ENCODE measurements around the gene KCNQ1OT1. TPM values are rescaled to one million over a fixed set of nuclear protein-coding genes. Genes with fewer than 3 reads are reported as not detected.
A peak's percentile ranks its signal among the peaks of the same experiment; 100 is the strongest.

Gene KCNQ1OT1
- total RNA-seq, 4 donors from 2014 or later, result 0.16 to 0.61 (median 0.30) TPM

DNA sequence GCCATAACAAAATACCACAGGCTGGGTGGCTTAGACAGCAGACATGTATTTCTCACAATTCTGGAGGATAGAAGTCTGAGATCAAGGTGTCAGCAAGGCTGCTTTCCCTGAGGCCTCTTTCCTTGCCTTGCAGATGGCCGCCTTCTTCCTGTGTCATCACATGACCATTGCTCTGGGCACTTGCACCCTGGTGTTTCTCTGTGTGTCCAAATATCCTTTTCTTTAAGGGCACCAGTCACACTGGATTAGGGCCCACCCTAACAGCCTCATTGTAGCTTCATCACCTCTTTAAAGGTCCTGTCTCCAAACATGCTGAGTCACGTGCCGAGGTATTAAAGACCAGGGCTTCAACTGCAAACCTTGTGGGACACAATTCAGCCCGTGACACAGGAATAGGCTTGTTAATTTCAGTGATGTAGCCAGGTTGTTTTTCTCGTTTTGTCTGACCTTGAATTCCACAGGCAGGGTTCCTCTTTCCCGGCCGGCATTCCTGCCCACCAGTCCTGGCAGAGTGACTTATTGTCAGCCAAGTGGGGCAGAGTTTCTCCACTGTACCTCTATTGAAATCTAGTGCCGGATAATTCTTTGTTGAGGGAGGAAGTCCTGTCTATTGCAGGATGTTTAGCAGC, 100.1 kb downstream of the KCNQ1OT1 start:
- no peak for TF ChIP-seq CTCF (IDR thresholded peaks at IDR 0.05 in 4 of 5, conservative IDR thresholded peaks at IDR 0.05 in 1 of 5)
- TF ChIP-seq POLR2A (IDR thresholded peaks at IDR 0.05), result no peak
- no peak overlapping the region for H3K4me3 ChIP-seq
- no peaks in the 10 kb centered on the region for H3K27me3 ChIP-seq
- H3K36me3 ChIP-seq, result no peaks in the 10 kb centered on the region
- peaks cover 0 to 10% (median 0%) of the 10 kb centered on the region in 3 donors for H3K9me3 ChIP-seq
- ATAC-seq, result no peak
- DNase-seq, result no peak
- intact Hi-C loops (cut with DNase I; ENCODE audit: low total_unique reads) (no loop called here), in situ Hi-C loops (cut with MboI; ENCODE audit: low sequenced_read_pairs in 4 of 4) (no loop called here)
- no peak overlapping the region for H3K27ac ChIP-seq
- peaks cover 0 to 5% of the 10 kb centered on the region in 2 donors for H3K4me1 ChIP-seq

DNA sequence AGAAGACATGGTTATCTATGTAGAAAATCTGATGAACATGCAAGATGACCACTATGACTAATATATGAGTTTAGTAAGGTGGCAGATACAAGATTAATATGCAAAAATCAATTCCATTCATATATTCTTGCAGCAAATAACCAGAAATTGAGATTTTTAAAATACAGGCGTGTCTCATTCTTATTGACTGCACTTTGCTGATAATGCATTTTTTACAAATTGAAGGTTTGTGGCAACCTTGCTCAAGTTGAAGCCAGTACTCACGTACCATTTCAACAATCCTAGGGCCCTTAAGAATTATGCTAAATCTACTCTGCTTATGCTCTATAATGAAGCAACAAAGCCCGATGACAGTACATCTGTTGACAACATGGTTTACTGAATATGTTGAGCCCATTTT, 104.6 kb downstream of the KCNQ1OT1 start:
- in situ Hi-C loops (cut with MboI; ENCODE audit: low sequenced_read_pairs in 4 of 4), result no loop called here
- H3K36me3 ChIP-seq, result no peaks in the 10 kb centered on the region
- no peak overlapping the region for H3K27ac ChIP-seq
- intact Hi-C loops (cut with DNase I; ENCODE audit: low total_unique reads), result no loop called here
- DNase-seq (no peak), ATAC-seq (no peak)
- H3K9me3 ChIP-seq, result peaks cover 0 to 10% (median 0%) of the 10 kb centered on the region in 3 donors
- no peaks in the 10 kb centered on the region for H3K27me3 ChIP-seq
- peaks cover 0 to 5% of the 10 kb centered on the region in 2 donors for H3K4me1 ChIP-seq
- H3K4me3 ChIP-seq, result no peak overlapping the region
- TF ChIP-seq CTCF (IDR thresholded peaks at IDR 0.05 in 4 of 5, conservative IDR thresholded peaks at IDR 0.05 in 1 of 5) (no peak), POLR2A (IDR thresholded peaks at IDR 0.05) (no peak)

DNA sequence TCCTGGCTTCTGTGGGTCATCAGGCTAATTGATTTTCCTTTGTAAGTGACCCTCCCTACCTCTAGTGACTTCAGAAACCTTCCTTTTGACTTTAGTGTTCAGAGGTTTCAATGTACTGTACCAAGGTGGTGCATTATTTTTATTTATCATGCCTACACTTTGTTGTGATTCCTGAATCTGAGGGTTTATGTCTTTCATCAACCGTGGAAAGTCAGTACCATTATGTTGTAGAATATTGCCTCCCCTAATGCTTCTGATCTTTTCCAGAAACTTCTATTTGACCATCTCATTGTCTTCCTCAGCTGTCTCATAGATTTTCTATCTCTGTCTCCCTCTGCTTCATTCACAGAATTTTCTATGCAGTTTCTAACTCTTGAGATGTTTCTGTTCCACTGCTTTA, 105.5 kb downstream of the KCNQ1OT1 start:
- Histone ChIP-seq H3K4me3 (no peak overlapping the region), H3K36me3 (no peaks in the 10 kb centered on the region), H3K27me3 (no peaks in the 10 kb centered on the region), H3K27ac (no peak overlapping the region), H3K4me1 (no peaks in the 10 kb centered on the region), H3K9me3 (peaks cover 0 to 10% (median 0%) of the 10 kb centered on the region in 3 donors)
- no peak for TF ChIP-seq POLR2A (IDR thresholded peaks at IDR 0.05)
- TF ChIP-seq CTCF (IDR thresholded peaks at IDR 0.05 in 4 of 5, conservative IDR thresholded peaks at IDR 0.05 in 1 of 5), result no peak
- intact Hi-C loops (cut with DNase I; ENCODE audit: low total_unique reads) (no loop called here), in situ Hi-C loops (cut with MboI; ENCODE audit: low sequenced_read_pairs in 4 of 4) (no loop called here)
- DNase-seq, result no peak
- no peak for ATAC-seq

GRCh38 chr11:2593393-2593950, 106.3 kb downstream of the KCNQ1OT1 start:
- Histone ChIP-seq H3K9me3 (peaks cover 0 to 9% (median 0%) of the 10 kb centered on the region in 3 donors), H3K27ac (no peak overlapping the region), H3K4me3 (no peak overlapping the region), H3K36me3 (no peaks in the 10 kb centered on the region), H3K27me3 (no peaks in the 10 kb centered on the region), H3K4me1 (no peaks in the 10 kb centered on the region)
- TF ChIP-seq POLR2A (IDR thresholded peaks at IDR 0.05) (no peak), CTCF (IDR thresholded peaks at IDR 0.05 in 4 of 5, conservative IDR thresholded peaks at IDR 0.05 in 1 of 5) (no peak)
- DNase-seq, result peak in 1 of 2 donors; percentile 6
- in situ Hi-C loops (cut with MboI; ENCODE audit: low sequenced_read_pairs in 4 of 4) (no loop called here), intact Hi-C loops (cut with DNase I; ENCODE audit: low total_unique reads) (no loop called here)
- ATAC-seq, result no peak

Data from gastrocnemius medialis (tissue), 4 donors.